Measurements from ENCODE around the gene WDR54. TPM values are rescaled to one million over a fixed set of nuclear protein-coding genes. Genes with fewer than 3 reads are reported as not detected.

The WDR54 gene
- total RNA-seq, result 1 to 10 TPM; 4.1 to 5.5 TPM
- long read RNA-seq, partial matches to known transcripts, result 0 of 3 reads
- long read RNA-seq, other reads (novel, unspliced or antisense), result 1 of 3 reads

- DNase-seq (peak; percentile 92), ATAC-seq (peak; percentile 91 to 95)
- intact Hi-C loops (cut with DNase I), result no loop called here
Measured at GRCh38 chr2:74421221-74421870, at the start of gene WDR54, which contains the start of gene C2orf81. Gene WDR54, plus strand, starts transcription at chr2:74421730. Its CDS starts 424 bp downstream, at chr2:74422154. Gene C2orf81, minus strand, starts transcription at chr2:74421619. Its CDS starts 59 bp downstream, at chr2:74421560.

GRCh38 chr2:74372674-74373073 lies 48.9 kb upstream of the WDR54 start:
- DNase-seq, result no peak
- ATAC-seq, result no peak
- intact Hi-C loops (cut with DNase I), result no loop called here

GRCh38 chr2:74373221-74373676 lies 48.3 kb upstream of the WDR54 start:
- DNase-seq (peak; percentile 50), ATAC-seq (peak; percentile 8 to 35)
- intact Hi-C loops (cut with DNase I), result no loop called here

GRCh38 chr2:74373985-74374384 lies 47.5 kb upstream of the WDR54 start:
- intact Hi-C loops (cut with DNase I), result no loop called here
- ATAC-seq, result no peak

GRCh38 chr2:74374509-74375205 lies 46.9 kb upstream of the WDR54 start:
- peak; percentile 81 for DNase-seq
- ATAC-seq, result peak; percentile 96 to 97
- intact Hi-C loops (cut with DNase I), result no loop called here

More at GRCh38 chr2:74373985-74374384, 47.5 kb upstream of the WDR54 start:
- DNase-seq, result no peak

- DNase-seq (no peak), ATAC-seq (no peak)
- intact Hi-C loops (cut with DNase I), result no loop called here
Measured at GRCh38 chr2:74375838-74376237, 45.7 kb upstream of the WDR54 start.

GRCh38 chr2:74378007-74378406 lies 43.5 kb upstream of the WDR54 start:
- intact Hi-C loops (cut with DNase I), result no loop called here
- ATAC-seq (no peak), DNase-seq (no peak)

- DNase-seq, result peak; percentile 69
Measured at GRCh38 chr2:74379851-74380789, 41.4 kb upstream of the WDR54 start, which contains the start of gene DCTN1. Gene DCTN1, minus strand, starts transcription at chr2:74380311. Its CDS starts 274 bp downstream, at chr2:74380037.

GRCh38 chr2:74381751-74382150 lies 39.8 kb upstream of the WDR54 start:
- ATAC-seq (no peak), DNase-seq (no peak)
- intact Hi-C loops (cut with DNase I), result no loop called here

More at GRCh38 chr2:74379851-74380789, 41.4 kb upstream of the WDR54 start, which contains the start of gene DCTN1:
- intact Hi-C loops (cut with DNase I), result no loop called here
- ATAC-seq, result peak; percentile 84 to 88

- intact Hi-C loops (cut with DNase I), result no loop called here
Measured at GRCh38 chr2:74383254-74383653, 38.3 kb upstream of the WDR54 start.

GRCh38 chr2:74384051-74384450 lies 37.5 kb upstream of the WDR54 start:
- intact Hi-C loops (cut with DNase I), result no loop called here
- DNase-seq (no peak), ATAC-seq (no peak)

More at GRCh38 chr2:74383254-74383653, 38.3 kb upstream of the WDR54 start:
- peak in 1 of 2 donors; percentile 23 for ATAC-seq
- no peak for DNase-seq

GRCh38 chr2:74385396-74385795 lies 36.1 kb upstream of the WDR54 start:
- intact Hi-C loops (cut with DNase I), result no loop called here
- ATAC-seq (peak in 1 of 2 donors; percentile 35), DNase-seq (no peak)

- intact Hi-C loops (cut with DNase I), result no loop called here
- DNase-seq, result no peak
- ATAC-seq, result peak in 1 of 2 donors; percentile 28
Measured at GRCh38 chr2:74387346-74387745, 34.2 kb upstream of the WDR54 start.

GRCh38 chr2:74390606-74391005 lies 30.9 kb upstream of the WDR54 start:
- no peak for ATAC-seq
- intact Hi-C loops (cut with DNase I), result no loop called here
- DNase-seq, result no peak

- ATAC-seq, result peak in 1 of 2 donors; percentile 43
- intact Hi-C loops (cut with DNase I), result no loop called here
- DNase-seq, result no peak
Measured at GRCh38 chr2:74391209-74391579, 30.3 kb upstream of the WDR54 start.

- intact Hi-C loops (cut with DNase I), result no loop called here
- peak; percentile 93 for DNase-seq
- ATAC-seq, result peak; percentile 91 to 92
Measured at GRCh38 chr2:74391580-74392448, 29.7 kb upstream of the WDR54 start.

GRCh38 chr2:74392449-74392743 lies 29.1 kb upstream of the WDR54 start:
- no peak for DNase-seq
- intact Hi-C loops (cut with DNase I), result no loop called here
- ATAC-seq, result no peak

GRCh38 chr2:74393525-74393924 lies 28.0 kb upstream of the WDR54 start:
- intact Hi-C loops (cut with DNase I), result no loop called here

More at GRCh38 chr2:74393525-74393924, 28.0 kb upstream of the WDR54 start:
- no peak for ATAC-seq
- DNase-seq, result no peak

All from left cardiac atrium (tissue), 4 donors.